Thymus (tissue), 11 donors: ENCODE results near the gene ADAT3. TPM values are rescaled to one million over a fixed set of nuclear protein-coding genes. Genes with fewer than 3 reads are reported as not detected.

Source experiments
- DNase-seq, 9 donors: peaks; one replicate each; pipeline ENCODE4 v3.0.0-alpha.2; 2013; ENCODE audit warnings: low spot score in 9 of 9, low read depth in 6 of 9, missing footprints in 1 of 9
- H3K27ac ChIP-seq, 2 donors: one replicate each; pipeline ENCODE4 v1.5.1; 2013; ENCODE audit warnings: control low read depth in 1 of 2, low read depth in 1 of 2, low read length in 1 of 2, mild to moderate bottlenecking in 1 of 2, moderate library complexity in 1 of 2
- H3K27me3 ChIP-seq, 2 donors: one replicate each; pipeline ENCODE4 v1.5.1; 2013; ENCODE audit warnings: low read length in 1 of 2; ENCODE audit not compliant: control insufficient read depth in 2 of 2, insufficient read depth in 1 of 2
- H3K36me3 ChIP-seq, 2 donors: one replicate each; pipeline ENCODE4 v1.5.1; 2013; ENCODE audit warnings: low read length in 1 of 2, mild to moderate bottlenecking in 1 of 2, moderate library complexity in 1 of 2; ENCODE audit not compliant: control insufficient read depth in 2 of 2, insufficient read depth in 2 of 2
- H3K4me1 ChIP-seq, 2 donors: one replicate each; pipeline ENCODE4 v1.5.1; 2013; ENCODE audit warnings: low read length in 2 of 2; ENCODE audit not compliant: control insufficient read depth in 2 of 2, insufficient read depth in 2 of 2
- H3K4me3 ChIP-seq, 2 donors: one replicate each; pipeline ENCODE4 v1.5.1; 2013; ENCODE audit warnings: low read length in 2 of 2, control low read depth in 1 of 2, mild to moderate bottlenecking in 1 of 2
- H3K9me3 ChIP-seq, 2 donors: one replicate each; pipeline ENCODE4 v1.5.1; 2013; ENCODE audit warnings: low read length in 1 of 2, mild to moderate bottlenecking in 1 of 2; ENCODE audit not compliant: control insufficient read depth in 2 of 2, insufficient read depth in 1 of 2
- WGBS: extraction: QIAGEN DNeasy Blood & Tissue Kit; methylation state at CpG from one replicate; pipeline ENCODE4 v1.1.7; 2013; 5-methylcytosine and 5-hydroxymethylcytosine counted together
- polyA plus RNA-seq: library from polyadenylated mRNA; stranded (reverse); fragments of 200-250 nt; gene quantifications from one replicate; pipeline ENCODE4 v1.2.3, GENCODE V29; 2013
- total RNA-seq: library from RNA; stranded (reverse); fragments of 120-200 nt; gene quantifications from one replicate; pipeline ENCODE4 v1.2.4, GENCODE V29; 2013
- donor health status: healthy.

The ADAT3 gene
- total and polyA plus RNA-seq, 2 donors: 2.0 to 4.5 TPM

- no peaks in the 10 kb centered on the region for H3K27me3 ChIP-seq
- no peak overlapping the region for H3K4me3 ChIP-seq
- no peak overlapping the region for H3K27ac ChIP-seq
- peaks cover 8 to 20% of the 10 kb centered on the region in 2 donors for H3K4me1 ChIP-seq
- peaks cover 1 to 11% of the 10 kb centered on the region in 2 donors for H3K9me3 ChIP-seq
- WGBS: 98% methylated on average over 77 of the region's 77 CpGs
- DNase-seq: no peak
- peaks cover 20 to 44% of the 10 kb centered on the region in 2 donors for H3K36me3 ChIP-seq
Measured at GRCh38 chr19:1912760-1913505, 7.7 kb downstream of the ADAT3 start.

GRCh38 chr19:1913781-1914577 lies 8.8 kb downstream of the ADAT3 start:
- no peak overlapping the region for H3K4me3 ChIP-seq
- peaks cover 7 to 12% of the 10 kb centered on the region in 2 donors for H3K4me1 ChIP-seq
- peaks cover 26 to 53% of the 10 kb centered on the region in 2 donors for H3K36me3 ChIP-seq
- 91% methylated on average over 23 of the region's 23 CpGs for WGBS
- H3K9me3 ChIP-seq: peaks cover 1 to 11% of the 10 kb centered on the region in 2 donors
- no peaks in the 10 kb centered on the region for H3K27me3 ChIP-seq
- no peak for DNase-seq
- H3K27ac ChIP-seq: no peak overlapping the region

- peaks cover 0 to 5% of the 10 kb centered on the region in 2 donors for H3K4me1 ChIP-seq
- peaks cover 1 to 4% of the 10 kb centered on the region in 2 donors for H3K9me3 ChIP-seq
- 97% methylated on average over 23 of the region's 23 CpGs for WGBS
- no peak overlapping the region for H3K4me3 ChIP-seq
- no peak overlapping the region for H3K27ac ChIP-seq
- no peaks in the 10 kb centered on the region for H3K27me3 ChIP-seq
- no peak for DNase-seq
- peaks cover 29 to 57% of the 10 kb centered on the region in 2 donors for H3K36me3 ChIP-seq
Measured at GRCh38 chr19:1914826-1915341, 9.7 kb downstream of the ADAT3 start.

GRCh38 chr19:1917146-1917545 lies 11.9 kb downstream of the ADAT3 start:
- H3K27ac ChIP-seq: no peak overlapping the region
- H3K36me3 ChIP-seq: peaks cover 43 to 74% of the 10 kb centered on the region in 2 donors
- H3K4me1 ChIP-seq: peaks cover 4 to 24% of the 10 kb centered on the region in 2 donors
- H3K4me3 ChIP-seq: no peak overlapping the region
- H3K9me3 ChIP-seq: no peaks in the 10 kb centered on the region
- H3K27me3 ChIP-seq: no peaks in the 10 kb centered on the region
- 77% methylated on average over 17 of the region's 17 CpGs for WGBS
- DNase-seq: no peak

- peaks cover 45 to 72% of the 10 kb centered on the region in 2 donors for H3K36me3 ChIP-seq
- DNase-seq: no peak
- H3K4me1 ChIP-seq: peaks cover 4 to 30% of the 10 kb centered on the region in 2 donors
- no peaks in the 10 kb centered on the region for H3K9me3 ChIP-seq
- WGBS: 98% methylated on average over 25 of the region's 25 CpGs
- no peaks in the 10 kb centered on the region for H3K27me3 ChIP-seq
- no peak overlapping the region for H3K4me3 ChIP-seq
- no peak overlapping the region for H3K27ac ChIP-seq
Measured at GRCh38 chr19:1917926-1918325, 12.7 kb downstream of the ADAT3 start.

GRCh38 chr19:1918975-1919374 lies 13.8 kb downstream of the ADAT3 start:
- DNase-seq: no peak
- 96% methylated on average over 28 of the region's 28 CpGs for WGBS
- peaks cover 41 to 70% of the 10 kb centered on the region in 2 donors for H3K36me3 ChIP-seq
- peaks cover 4 to 37% of the 10 kb centered on the region in 2 donors for H3K4me1 ChIP-seq
- H3K27ac ChIP-seq: no peak overlapping the region
- no peaks in the 10 kb centered on the region for H3K27me3 ChIP-seq
- no peaks in the 10 kb centered on the region for H3K9me3 ChIP-seq
- H3K4me3 ChIP-seq: no peak overlapping the region

- H3K36me3 ChIP-seq: peaks cover 48 to 68% of the 10 kb centered on the region in 2 donors
- H3K27me3 ChIP-seq: no peaks in the 10 kb centered on the region
- H3K27ac ChIP-seq: no peak overlapping the region
- no peaks in the 10 kb centered on the region for H3K9me3 ChIP-seq
- 93% methylated on average over 19 of the region's 19 CpGs for WGBS
- H3K4me3 ChIP-seq: no peak overlapping the region
- DNase-seq: no peak
- peaks cover 4 to 37% of the 10 kb centered on the region in 2 donors for H3K4me1 ChIP-seq
Measured at GRCh38 chr19:1920644-1921043, 15.4 kb downstream of the ADAT3 start.

GRCh38 chr19:1921326-1921725 lies 16.1 kb downstream of the ADAT3 start:
- Histone ChIP-seq H3K36me3 (peaks cover 48 to 69% of the 10 kb centered on the region in 2 donors), H3K4me1 (peaks cover 4 to 37% of the 10 kb centered on the region in 2 donors), H3K27ac (no peak overlapping the region), H3K27me3 (no peaks in the 10 kb centered on the region), H3K9me3 (no peaks in the 10 kb centered on the region), H3K4me3 (no peak overlapping the region)
- 97% methylated on average over 19 of the region's 19 CpGs for WGBS
- DNase-seq: no peak

GRCh38 chr19:1921825-1922224 lies 16.6 kb downstream of the ADAT3 start:
- 80% methylated on average over 15 of the region's 15 CpGs for WGBS
- H3K27ac ChIP-seq: no peak overlapping the region
- H3K9me3 ChIP-seq: no peaks in the 10 kb centered on the region
- no peaks in the 10 kb centered on the region for H3K27me3 ChIP-seq
- H3K4me3 ChIP-seq: no peak overlapping the region
- H3K36me3 ChIP-seq: peaks cover 48 to 69% of the 10 kb centered on the region in 2 donors
- no peak for DNase-seq
- peaks cover 4 to 37% of the 10 kb centered on the region in 2 donors for H3K4me1 ChIP-seq
